T-helper 1 cell treated with Interleukin-12 subunit alpha and Interleukin-12 subunit beta and Interleukin-4 antibody, amounts not matched to agents 30 ng/mL and 1 ng/mL, for 36 hours (primary cell): ENCODE data around the gene EVA1A. TPM values are rescaled to one million over a fixed set of nuclear protein-coding genes. Genes with fewer than 3 reads are reported as not detected.

Experiments
- intact Hi-C: fragments of 100-400 bp; cut with micrococcal nuclease; formaldehyde crosslinking; loops from one replicate; pipeline ENCODE4 v1.15.1; 2024
- total RNA-seq: library from RNA; stranded (reverse); gene quantifications from 2 replicates; pipeline ENCODE4 v1.2.3, GENCODE V29; 2022

Gene EVA1A
- total RNA-seq, 1 donor from 2014 or later: not detected

DNA sequence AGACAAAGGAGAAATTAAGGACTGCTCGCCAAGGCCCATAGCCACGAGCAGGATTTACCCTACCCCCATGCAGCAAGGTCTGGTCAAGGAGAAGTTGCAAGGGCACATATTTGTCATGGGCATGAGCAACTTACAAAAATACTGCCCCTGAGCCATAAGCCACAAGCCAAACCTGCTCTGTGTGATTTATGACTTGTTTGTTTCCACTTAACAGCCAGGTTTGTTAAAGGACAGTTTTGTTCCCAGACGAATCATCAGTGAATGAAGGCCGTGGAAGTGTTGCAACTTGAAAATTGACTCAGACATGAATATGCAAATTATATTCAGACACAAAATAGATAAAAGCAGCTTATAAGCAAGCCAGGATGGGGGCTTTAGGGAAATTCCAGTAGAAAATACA lies 31.3 kb upstream of the EVA1A start:
- intact Hi-C loops: no loop called here

DNA sequence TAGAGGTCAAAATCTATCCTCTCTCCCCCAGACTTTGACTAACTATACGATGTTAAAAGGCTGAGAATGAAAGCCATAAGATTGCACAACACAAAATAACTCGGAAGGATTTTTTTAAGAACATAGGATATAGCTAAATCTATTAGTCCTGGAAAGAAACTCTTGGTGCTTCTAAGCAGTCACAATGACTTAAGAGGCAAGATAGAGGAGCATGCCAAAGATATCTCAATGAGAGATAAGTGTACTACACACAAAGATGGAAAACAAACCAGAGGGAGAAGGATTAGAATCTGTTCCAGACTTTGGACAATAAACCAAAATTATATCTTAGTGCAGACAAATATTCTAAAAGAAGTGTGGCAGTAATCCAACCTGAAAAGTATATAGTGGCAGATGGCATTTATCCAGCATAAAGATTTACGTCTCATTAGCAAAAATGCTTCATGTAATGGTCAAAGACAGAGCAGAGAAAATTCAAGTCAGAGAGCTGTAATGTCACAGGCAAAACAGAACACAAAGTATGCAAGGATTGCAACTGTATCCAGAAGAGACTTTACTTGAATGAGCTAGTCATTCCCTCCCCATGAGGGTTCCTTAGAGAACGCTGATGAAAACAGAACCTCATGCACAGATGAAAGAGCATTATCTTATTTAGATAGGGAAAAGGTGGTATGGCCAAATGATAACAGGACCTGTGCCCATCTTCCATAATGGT lies 28.8 kb upstream of the EVA1A start:
- intact Hi-C loops: no loop called here

DNA sequence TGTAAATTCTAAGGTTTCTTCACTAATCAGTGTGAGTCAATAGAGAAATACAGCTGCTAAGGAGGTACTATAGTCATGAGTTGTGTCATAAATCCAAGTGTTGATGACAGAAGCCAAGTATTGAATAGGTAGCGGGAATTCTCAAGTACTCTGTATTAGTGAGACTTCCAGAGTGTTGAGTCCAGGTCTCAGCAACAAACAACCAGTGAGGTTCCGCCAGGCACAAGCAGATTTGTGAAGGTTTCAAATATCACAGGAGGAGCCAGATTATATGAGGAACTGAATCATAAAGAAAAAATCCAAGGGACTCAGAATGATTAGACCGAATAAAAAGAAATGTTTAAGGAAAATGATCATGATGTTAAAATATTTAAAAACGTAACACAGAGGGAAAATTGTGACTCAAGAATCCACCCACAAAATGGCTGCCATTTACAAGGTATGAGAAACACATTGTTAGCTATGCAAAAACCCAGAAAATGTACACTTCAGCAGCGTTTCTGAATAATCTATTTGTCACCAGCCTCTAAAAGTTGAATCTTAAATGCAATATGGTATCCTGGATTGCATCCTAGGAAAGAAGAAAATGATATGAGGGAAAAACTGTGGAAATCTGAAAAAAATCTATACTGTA lies 27.3 kb upstream of the EVA1A start:
- intact Hi-C loops: no loop called here

DNA sequence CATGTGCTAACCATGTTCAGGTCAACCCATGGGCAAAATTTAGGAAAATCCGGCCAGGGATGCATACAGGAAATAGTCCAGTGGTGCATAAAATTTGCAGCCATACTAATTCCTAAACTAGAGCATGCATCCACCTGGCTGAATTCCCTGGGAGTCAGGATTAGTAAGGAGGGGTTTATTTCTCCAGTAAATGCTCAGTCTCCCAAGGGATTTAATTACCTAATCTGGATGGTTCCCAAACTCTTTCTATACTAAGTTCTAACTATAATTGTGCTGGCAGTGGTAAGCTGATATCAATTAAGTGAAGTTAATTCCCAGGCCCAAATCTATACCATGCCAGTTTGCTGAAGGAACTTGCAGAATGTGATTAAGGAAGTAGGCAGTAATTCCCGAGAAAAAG lies 26.2 kb upstream of the EVA1A start:
- intact Hi-C loops: no loop called here

DNA sequence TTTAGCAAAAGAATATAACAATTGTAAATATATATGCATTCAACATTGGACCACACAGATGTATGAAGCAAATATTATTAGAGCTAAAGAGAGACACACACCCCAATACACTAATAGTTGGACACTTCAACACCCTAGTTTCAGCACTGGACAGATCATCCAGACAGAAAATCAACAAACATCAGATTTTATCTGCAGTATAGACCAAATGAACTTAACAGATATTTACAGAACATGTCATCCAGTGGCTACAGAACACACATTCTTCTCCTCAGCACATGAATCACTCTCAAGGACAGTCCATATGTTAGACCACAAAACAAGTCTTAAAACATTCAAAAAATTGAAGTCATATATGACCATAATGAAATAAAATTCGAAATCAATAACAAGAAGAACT lies 22.1 kb upstream of the EVA1A start:
- intact Hi-C loops: no loop called here

DNA sequence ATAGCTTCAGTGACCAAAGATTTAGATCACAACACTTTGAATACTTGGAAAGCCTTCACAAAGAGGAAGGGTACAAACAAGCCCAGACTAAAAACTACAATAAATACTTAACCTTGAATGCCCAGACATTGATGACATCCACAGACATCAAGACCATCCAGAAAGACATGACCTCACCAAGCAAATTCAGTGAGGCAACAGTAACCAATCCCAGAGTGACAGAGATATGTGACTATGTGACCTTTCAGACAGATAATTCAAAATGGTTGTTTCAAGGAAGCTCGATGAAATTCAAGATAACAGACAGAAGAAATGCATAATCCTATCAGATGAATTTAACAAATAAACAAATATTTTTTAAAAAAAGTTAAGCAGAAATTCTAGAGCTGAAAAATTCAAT lies 19.9 kb upstream of the EVA1A start:
- intact Hi-C loops: no loop called here

DNA sequence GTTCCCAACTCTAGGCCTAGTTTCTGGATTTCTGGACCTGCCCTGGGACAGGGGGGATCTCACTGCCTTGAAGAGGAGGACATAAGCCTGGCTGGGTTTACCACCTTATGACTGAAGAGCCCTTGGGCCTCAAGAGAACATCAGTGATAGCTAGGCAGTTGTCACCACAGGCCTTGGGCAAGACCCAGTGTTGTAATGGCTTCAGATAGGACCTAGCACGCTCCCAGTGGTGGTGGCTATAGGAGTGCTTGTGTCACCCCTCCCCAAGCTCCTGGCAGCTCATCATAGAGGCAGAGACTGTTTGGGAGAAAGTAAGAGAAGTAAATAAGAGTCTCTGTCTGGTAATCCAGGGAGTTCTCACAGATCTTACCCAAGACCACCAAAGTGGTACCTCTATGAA lies 19.4 kb upstream of the EVA1A start:
- intact Hi-C loops: no loop called here

DNA sequence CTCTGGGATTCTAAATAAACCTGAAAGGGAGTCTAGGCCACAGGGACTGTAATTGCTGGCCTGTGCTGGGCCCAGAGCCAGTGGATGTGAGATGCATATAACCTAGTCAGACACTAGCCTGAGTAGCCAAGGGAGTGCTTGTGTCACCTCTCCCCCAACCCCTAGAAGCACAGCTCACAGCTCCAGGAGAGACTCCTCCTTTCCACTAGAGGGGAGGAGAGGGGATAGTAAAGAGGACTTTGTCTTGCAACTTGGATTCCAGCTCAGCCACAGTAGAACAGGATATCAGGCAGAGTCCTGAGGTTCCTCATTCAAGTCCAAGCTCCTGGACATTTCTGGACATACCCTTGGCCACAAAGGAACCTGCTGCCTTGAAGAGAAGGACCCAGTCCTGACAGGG lies 18.4 kb upstream of the EVA1A start:
- intact Hi-C loops: no loop called here

DNA sequence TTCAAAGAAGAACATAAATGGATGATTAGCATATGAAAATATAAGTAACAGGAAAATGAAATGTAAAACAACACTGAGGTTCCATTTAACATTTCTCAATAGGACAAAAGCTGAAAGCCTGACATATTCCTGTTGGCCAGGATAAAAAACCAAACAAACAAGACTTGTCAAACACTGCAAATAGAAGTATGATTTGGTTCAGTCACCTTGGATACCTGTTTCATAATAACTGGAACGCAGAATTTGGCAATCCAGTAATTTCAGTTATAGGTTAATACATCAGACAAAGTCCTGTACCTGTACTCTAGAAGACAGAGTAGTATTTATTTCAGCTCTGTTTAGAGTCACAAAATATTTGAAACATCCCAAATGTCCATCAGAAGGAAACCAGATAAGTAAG lies 16.5 kb upstream of the EVA1A start:
- intact Hi-C loops: no loop called here

DNA sequence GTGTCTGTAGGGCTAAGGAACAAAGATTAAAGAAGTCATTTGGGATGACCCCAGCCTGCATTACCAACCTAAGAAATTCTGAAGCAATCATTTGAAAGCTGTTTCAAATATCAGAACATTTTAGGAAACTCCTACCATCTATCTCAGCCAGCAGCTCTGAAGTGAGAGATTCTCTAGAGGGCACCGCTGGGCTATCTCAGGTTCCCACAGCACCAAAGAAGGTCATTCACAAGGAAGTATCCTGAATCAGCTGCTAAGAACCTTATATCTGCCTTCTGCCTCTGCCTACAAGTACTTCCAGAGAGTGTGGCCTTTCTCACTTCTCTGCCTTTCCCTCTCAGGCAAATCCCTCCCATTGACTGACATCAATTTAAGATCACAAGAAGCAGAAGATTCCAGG lies 13.4 kb upstream of the EVA1A start:
- intact Hi-C loops: no loop called here

DNA sequence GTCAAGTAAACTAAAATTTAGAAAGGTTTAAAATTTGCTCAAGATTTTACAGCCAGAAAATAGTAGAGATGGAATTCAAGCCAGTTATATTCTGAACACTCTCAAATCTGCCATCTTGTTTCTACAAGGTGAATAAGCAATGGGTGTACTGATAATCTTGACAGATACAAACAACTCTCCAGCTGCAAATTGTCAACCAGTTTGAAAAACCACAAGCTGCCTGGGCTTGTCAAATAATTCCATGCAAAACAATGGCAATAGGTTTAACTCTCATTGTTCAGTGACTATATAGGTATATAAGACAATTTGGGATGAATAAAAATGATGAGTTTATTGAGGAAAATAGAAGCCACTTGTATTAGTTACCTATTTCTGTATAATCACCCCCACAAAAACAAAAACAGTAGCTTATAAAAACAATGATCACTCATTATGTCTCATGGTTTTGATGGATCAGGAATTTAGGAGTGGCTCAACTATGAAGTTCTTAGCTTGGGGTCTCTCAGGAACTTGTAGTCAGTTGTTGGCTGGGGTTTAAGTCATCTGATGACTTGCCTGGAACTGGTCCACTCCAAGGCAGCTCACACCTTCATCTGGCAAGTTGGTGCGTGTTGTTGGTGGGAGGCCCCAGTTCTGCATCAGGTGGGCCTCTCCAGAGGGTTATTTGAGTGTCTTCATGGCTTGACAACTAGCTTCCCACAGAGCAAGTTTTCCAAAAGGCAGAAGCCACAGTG lies 12.6 kb upstream of the EVA1A start:
- intact Hi-C loops: no loop called here

DNA sequence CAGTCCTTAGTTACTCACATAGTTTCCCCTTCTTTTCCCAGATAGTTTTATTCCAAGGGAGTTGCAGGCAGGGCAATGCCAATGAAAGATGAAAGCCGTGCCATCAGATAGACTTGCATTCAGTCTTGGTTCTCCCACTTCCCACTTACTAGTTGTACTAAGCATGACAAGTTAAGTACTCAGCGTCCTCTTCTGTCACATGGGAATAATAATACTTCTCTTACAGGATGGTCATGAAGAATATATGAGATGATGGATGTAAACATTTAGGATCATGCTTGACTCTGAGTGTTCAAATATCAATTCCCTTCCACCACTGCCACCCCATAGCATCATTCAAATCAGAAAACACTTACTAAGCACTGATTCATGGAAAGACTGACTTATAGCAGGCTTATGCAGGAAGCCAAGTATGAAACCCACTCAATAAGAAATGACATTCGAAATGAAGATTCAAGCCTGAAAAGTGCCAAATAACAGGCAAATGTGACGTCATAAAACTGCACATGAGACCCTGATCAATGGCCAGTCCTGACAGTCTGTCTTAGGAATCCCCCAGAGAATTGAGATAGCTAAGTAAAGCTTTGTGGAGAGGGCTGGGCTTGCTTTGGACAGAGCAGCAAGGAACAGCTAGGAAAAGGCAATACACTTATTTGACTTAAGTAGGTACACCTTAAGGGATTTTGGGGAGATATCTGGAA lies 11.1 kb upstream of the EVA1A start:
- intact Hi-C loops: no loop called here

DNA sequence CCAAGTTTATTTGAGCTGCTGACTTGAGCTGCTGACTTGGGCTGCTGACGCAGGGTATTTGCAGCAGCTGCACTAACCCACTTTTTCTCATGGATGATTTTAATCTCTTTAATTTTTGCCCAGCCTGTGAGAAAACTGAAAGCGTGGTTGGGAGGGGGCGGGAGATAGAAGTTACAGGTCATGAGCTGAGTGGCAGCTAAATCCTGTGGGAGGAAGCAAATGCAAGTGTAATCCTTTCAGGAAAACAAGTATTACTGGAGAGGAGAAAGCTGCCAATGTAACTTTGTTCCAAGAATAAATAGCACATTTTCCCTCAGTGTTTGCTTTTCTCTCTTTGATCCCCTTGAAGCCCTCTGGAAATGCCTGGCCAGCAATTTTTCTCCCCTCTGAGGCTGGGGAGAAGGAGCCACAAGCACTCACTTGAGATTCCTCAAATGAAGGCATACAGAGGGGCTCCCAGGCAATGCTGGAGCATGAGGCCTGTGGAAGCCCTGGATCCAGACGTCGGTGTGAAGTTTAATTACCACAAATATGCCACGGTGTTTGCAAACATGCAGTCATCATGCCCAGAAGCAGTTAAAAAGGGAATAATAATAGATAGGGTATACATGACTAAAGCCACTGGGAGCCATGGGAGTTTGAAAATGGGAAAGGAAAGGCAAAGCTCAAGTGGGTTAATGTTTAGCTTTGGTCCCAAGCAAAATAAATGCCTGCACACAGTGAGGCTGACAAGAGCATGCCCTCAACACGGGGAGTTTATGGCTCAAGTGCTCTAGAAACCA lies 10.4 kb upstream of the EVA1A start:
- intact Hi-C loops: no loop called here

DNA sequence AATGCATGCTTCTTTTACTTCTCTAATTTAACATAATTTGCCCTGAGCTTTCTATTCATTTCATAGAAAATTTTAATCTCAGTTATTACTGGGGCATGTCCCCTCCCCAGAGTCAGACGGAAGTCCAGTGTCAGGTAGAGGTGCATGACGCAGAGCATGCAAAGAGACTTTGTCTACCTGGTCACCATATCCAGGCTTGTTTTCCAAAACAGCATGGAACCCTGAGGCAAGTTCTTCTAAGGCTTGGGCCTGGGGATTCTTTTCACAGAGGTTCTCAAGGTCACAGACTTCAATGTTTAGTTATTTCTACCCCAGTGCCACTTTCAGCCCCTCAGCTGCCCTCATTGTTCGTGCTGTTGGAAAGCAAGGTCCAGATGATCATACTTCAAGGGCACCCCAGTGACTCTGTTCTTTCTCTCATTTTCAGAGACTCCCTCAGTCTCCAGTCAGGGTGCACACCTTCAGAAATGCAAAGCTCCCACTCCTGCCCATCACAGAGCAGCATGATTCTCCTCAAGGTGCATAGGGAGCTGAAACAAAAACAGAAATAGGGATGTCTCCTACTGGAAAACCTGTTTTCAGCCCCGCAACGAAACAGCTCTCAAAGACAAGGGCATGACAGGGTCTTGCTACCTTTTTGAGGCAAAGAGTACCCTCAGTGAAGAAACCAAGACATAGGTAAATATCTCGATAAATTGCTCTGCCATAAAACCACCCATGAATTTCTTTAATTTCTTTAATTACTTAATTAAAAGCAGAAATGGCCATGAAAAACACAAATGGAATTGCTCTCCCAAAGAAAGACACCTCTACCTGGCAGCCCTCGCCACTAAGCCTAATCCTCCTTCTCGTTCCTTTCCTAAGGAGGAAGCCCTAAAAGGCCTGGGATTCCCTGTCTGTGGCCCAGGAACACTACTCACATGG lies 9.5 kb upstream of the EVA1A start:
- intact Hi-C loops: no loop called here

DNA sequence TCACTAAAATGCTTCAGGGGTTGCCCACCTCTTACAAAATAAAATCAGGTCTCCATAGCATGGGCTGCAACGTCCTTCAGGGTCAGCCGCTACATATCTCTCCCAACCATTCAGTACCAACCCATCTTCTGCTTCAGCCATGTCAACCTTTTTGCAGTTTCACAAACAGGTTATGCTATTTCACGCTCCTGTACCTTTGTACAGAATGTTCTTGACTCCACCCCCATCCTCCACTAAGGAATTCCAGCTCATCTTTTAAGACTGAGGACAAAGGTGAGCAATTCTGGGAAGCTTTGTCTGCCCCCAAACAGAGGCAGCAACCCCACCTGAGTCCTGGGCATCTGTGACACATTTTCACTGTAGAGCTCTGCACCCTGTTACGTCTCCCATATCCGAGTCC lies 8.8 kb upstream of the EVA1A start:
- intact Hi-C loops: no loop called here

DNA sequence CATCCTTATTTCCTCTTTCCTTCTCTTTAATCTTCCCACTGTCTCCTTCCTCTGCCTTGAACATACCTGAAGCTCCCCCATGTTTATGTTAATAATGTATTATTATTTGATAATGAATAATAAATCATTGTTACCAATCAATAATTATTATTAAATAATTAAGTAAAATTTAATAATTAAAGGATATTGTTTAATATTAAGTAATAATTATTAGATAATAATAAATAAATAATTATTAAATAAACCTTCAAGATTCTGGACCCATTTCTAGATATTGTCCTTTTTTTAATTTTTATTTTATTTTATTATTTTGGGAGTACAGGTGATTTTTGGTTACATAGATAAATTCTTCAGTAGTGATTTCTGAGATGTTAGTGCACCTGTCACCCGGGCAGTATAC lies 7.4 kb upstream of the EVA1A start:
- intact Hi-C loops: no loop called here

DNA sequence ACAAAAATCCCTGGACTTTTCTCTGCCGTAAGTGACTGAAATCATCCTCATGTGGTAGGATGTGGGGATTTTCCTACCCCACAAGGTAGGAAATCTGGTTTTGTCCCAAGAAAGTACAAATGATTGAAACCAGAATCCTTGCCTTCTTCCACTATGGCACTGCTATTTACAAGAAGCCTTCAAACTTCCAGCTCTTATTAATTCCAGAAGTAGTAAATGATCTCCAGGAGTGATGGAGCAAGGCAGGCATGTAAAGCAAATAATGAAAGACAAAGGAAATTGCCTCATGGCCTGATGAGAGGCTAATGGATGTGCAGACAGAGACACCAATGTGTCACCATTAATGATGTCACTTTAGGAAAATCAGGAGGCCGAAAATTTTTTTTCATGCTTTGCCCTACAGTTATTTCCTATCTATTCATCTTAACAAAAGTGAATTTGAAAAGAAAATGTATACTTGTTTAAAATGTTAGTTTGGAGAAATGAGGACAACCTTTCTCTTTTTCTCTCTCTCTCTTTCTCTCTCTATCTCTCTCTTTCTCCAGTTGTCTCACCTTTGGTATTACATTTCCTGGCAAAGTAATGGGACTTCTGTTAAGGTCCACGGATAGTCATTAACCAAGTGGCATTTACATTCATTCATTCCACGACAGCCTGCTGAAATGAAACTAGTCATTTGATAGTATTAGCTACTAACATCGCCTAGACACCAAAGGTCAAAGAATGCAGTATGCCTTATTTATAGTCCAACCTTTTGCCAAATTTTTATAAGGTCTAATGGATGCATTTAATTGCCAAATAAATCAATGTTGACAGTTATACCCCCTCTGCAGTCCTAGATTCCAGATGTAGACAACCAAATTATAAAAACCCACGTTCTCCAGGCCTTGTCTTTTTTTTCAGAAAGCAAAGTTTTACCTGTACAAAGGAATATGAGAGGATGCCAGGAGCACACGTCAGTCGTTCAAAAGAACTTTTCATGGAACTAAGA lies 5.0 kb upstream of the EVA1A start:
- intact Hi-C loops: no loop called here

DNA sequence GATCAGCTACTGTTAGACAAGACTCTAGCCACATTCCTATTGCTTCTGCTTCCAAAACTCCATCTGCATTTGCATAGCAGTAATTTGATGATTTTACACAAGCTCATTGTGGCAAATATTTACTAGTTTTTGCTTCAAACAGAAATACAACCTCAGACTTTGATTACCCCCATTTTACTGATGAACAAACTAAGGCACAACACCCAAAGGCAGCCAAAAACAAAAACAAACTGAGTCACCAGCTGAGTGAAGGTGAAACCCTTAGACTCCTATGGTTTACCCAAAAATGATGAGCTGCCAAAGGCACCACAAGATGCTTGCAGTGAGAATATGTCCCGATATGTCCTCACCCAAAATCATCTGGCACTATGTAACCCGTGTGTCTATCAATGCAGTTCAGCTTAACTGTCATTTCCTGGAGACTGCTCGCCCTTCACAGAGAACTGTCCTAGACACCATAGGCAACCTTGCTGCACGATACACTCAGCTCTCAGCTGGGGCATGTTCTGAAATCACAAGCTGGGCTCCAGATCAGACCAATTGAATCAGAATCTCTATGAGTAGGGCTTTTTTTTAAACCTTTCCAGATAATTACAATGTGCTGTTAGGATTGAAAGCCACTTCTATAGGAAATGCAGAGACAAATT lies 4.1 kb upstream of the EVA1A start:
- intact Hi-C loops: no loop called here
